ENCODE measurements around the gene CEP89.
"Not testable (repeated sequence)": the region's sequence is repeated elsewhere in the genome, so short reads cannot be mapped to it uniquely, and the experiment has no call there.

Gene CEP89

DNA sequence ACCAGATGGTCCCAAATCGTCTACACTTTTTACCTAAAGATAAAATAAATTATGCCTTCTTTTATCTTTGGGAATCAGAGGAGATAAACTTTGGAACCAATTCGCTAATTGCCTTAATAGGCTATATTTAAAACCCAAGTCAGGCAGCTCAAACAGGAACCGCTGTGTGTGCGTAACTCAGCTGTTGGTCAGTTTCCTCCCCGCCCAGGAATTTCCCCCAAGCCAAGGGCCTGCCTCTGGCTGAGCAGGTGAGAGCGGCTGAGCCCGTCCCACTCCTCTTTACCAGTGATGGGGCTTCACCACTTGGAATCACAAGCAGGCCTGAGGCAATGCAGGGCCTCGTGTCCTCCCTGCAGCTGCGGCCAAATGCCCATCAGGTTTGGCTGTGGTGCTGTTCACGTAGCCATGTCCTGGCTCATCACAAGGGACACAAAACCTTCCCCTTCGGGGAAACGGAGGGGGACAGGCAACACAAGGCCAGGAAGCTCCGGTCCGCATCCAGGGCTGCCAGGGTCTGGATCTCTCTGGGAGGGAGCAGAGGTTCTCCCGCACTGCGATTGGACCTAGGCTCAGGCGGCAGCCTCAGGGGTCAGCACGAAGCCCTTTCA is 101.7 kb downstream of the CEP89 start:
- DNase-seq (ENCODE audit: low read depth in 2 of 2) = no peak

DNA sequence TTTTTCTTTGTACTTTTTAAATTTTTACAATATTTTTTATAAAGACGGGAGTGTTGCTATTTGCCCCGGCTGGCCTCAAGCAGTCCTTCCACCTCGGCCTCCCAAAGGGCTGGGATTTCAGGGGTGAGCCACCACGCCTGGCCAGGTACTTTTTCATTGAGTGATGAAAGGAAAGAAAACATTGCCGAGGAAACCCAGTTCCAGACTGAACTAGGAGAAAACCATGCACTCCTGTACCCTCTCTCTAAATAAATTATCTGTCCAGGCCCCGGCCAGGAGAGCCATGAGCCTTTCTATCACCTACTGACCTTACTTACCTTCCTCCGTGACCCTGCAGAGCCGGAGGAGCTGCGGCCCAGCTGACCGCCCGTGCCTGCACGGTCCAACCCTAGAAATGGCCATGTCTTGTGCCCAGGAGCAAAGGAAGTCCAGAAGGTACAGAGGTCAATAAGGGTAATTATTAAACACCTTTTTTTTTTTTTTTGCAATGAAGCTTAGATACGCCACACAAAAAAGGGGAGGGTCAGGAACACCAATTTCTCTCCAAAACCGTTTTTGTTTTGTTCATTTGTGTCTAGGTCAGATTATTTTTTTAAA is 102.3 kb downstream of the CEP89 start, which contains the start of gene SLC7A9:
SLC7A9 (minus strand) TSS at position 399 of the 597 bp plus-strand sequence. CDS start 1,233 bp downstream, outside the sequence.
- DNase-seq (ENCODE audit: low read depth in 2 of 2) = no peak

DNA sequence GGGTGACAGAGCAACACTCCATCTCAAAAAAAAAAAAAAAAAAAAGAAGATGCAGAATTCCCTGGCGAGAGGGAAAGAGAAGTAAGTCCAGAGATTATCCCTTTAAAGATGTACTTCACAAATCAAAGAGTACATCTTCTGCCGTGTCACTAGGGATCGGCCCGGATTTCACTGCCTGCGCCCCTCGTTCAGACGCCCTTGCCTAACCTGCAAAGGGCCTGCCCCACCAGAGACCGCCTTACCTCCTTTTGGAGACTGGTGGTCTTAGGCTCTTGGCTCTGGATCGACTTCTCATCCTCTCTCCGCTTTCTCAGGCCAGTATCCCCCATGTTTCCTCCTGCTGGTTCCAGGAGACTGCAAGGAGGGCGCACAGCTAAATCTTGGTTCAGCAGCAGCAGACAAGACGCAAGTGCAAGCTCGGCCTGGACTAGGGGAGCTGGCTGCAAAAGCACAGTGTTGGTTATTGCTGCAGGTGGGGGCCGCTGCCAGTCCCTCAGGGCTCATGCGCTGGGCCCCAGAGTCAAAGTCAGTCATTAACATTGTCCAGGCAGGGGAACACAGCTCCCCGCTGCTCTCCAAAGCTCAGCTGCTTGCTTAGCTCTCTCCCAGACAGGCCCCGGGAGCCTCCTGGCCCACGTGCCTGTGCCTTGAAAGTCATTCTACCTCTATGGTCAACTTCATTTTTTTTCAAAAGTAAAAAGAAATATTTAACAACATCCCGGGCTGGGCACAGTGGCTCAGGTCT is 103.4 kb downstream of the CEP89 start:
- DNase-seq (ENCODE audit: low read depth in 2 of 2) = no peak

DNA sequence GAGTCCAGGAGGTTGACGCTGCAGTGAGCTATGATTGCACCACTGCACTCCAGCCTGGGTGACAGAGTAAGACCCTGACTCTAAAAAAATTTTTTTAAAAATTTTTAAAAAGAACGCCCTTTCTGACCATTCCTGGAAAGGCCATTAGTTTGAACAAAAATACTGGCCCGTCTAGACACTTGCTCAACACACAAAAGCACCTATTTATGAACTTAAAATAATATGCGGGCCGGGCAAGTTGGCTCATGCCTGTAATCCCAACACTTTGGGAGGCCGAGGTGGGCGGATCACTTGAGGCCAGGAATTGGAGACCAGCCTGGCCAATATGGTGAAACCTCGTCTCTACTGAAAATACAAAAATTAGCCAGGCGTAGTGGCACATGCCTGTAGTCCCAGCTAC is 104.3 kb downstream of the CEP89 start:
- DNase-seq (ENCODE audit: low read depth in 2 of 2) = not testable (repeated sequence)

DNA sequence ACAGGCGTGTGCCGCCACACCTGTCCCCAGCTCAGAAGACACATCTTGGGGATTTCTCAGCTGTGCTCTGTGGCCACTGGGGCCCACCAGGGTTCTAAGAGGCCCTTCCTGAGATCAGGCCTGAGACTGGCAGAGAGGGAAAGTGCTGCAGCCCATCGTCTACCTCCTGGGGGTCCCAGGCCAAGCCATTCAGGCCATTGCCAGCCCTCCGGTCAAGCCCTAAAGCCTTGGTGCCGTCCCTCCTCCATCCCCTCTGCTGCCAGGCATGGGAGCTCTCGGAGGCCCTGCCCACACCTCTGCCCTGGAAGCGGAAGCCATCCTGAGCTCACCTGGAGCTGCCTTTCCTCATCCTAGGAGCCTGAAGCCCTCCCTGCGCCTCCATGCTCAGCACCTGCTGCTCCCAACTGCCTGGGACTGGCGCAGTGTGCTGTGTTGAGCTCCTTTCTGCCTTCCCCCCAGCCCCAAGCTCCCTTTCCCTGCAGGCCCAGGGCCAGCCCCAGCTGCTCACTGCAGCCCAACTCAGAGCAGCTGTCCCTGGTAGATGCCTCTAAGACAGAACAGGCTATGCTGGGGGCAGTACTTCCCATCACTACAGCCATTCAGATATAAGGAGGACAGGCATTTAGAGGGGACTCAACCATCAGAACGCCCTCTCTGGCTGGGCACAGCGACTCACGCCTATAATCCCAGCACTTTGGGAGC is 105.0 kb downstream of the CEP89 start:
- DNase-seq (ENCODE audit: low read depth in 2 of 2) = no peak

DNA sequence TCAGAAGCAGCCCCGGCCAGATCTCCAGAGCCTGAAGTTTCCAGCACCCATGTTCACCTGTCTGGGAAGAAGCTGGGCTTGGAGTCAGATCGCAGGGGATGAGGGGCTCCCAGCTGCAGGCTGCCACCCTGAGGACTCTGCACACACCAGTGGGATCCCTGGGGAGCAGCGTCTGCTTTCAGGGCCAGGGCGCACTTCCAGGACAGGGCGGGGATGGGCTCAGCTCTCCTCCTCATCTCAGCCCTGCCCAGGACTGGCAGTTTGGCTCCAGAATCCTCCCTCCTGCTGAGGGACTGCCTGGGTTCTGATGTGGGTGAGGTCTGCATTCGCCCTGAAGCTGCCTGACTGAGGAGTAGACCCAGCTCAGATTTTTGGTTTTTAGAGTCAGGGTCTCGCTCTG is 105.7 kb downstream of the CEP89 start:
- no peak for DNase-seq (ENCODE audit: low read depth in 2 of 2)

DNA sequence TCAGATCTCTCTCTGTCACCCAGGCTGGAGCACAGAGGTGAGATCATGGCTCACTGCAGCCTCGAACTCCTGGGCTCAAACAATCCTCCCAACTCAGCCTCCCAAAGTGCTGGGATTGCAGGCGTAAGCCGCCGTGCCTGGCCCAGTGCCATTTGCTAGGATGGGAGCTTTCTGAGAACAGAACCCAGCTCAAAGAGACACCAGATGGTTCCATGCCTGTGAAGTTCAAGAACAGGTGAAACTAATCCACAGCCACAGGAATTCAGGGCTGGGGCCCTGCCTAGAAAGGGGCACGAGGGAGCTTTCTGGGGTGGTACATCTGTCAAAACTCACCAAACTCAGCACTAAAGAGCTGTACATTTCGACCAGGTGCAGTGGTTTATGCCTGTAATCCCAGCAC is 106.4 kb downstream of the CEP89 start:
- DNase-seq (ENCODE audit: low read depth in 2 of 2) = no peak

DNA sequence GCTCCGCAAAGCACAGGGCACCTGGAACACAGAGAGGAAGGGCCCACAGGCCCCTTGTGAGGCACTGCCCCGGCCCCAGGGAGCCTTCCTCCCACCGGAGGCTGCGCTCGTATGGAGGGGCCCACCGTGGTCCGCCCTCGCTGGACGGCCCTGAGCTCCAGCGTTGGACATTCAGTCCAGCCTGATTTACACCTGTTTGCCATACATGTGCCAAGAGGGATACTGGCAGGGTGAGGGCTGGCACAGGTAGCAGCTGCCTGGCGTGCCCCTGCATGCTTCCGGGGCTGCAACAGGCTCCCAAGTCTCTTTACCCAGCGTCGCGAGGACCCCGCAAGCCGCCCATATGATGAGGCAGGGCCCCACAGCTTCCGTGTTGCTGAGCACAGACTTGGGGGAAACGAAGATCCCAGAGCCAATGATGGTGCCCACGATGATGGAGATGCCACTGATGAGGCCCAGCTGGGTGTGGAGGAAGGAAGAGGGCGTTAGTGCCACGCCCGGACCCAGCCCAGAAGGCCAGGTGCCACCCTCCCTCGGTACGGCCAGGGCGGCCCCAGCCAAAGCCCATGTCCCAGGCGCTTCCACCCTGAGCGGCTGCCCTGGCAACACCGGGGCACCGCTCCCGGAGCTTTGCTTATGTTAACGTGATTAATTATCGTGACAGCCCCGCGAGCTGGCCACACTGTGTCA is 107.3 kb downstream of the CEP89 start:
- DNase-seq (ENCODE audit: low read depth in 2 of 2) = no peak

DNA sequence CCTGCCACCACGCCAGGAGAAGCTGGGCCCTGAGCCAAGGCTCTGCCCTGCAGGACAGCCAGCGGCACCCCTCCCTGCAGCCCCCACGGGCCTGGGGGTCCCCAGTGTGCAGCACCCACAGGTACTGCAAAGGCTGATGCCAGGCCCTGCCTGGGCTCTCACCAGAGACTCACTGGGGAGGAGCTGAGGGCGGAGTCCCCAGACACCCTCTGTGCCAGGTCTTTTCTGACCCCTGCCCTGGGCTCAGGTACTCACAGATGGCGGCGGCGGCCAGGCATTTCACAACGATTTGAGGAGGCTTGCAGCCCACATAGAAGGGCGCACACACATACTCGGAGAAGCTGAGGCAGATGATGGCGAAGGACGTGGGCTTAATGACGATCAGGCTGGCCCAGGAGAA is 107.9 kb downstream of the CEP89 start:
- no peak for DNase-seq (ENCODE audit: low read depth in 2 of 2)

DNA sequence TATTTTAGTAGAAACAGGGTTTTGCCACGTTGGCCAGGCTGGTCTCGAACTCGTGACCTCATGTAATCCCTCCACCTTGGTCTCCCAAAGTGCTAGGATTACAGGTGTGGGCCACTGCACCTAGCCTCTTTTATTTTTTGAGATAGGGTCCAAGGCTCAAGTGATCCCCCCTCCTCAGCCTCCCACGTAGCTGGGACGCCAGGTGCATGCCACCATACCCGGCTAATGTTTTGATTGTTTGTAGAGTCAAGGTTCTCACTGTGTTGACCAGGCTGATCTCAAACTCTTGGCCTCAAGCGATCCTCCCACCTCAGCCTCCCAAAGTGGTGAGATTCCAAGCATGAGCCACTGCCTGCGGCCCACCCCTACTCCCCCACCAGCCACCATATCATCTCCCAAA is 108.5 kb downstream of the CEP89 start:
- no peak for DNase-seq (ENCODE audit: low read depth in 2 of 2)

DNA sequence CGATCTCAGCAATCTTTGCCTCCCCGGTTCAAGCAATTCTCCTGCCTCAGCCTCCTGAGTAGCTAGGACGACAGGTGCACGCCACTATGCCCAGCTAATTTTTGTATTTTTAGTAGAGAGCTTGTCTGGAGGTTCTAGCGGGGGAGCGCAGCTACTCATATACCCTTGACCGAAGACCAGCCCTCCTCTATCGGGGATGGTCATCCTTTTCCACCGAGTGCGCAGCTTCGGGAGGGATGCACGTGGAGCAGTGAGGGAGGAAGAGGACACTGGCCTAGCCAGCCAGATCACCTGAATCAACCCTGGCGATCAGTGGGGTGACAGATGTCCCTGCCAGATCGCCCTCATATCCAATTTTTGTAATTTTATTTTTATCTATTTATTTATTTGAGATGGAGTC is 109.0 kb downstream of the CEP89 start:
- DNase-seq (ENCODE audit: low read depth in 2 of 2) = no peak

DNA sequence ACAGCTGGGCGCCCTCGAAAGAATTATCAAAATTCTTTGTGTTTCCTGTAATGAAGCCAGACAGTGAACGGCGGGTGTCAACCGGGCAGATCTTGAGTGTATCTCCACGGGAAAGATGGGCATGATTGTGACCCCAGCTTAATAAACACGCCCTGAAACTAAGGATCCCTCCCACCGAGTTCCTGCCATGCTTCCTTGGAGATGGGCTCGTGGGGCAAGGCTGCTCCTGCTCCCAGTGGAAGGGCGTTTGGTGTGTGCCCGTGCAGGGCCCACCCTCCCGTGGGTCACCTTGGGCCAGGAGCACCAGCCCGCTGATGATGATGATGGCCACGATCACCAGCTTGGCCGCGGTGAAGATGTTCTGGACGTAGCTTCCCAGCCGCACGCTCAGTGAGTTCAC is 109.6 kb downstream of the CEP89 start:
- no peak for DNase-seq (ENCODE audit: low read depth in 2 of 2)

DNA sequence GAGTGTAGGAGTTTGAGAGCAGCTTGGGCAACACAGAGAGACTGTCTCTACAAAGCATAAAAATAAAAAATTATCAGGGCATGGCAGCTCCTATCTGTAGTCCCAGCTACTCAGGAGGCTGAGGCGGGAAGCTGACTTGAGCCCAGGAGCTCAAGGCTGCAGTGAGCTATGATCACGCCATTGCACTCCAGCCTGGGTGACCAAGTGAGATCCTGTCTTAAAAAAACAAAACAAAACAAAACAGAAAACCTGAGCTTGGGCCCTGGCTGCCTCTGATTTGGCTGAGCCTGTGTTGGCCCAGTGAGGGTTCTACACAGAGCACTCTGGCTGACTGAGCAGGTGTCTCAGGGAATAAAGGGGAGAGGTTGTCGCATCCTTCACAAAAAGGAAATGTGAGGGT is 110.2 kb downstream of the CEP89 start:
- DNase-seq (ENCODE audit: low read depth in 2 of 2) = no peak

DNA sequence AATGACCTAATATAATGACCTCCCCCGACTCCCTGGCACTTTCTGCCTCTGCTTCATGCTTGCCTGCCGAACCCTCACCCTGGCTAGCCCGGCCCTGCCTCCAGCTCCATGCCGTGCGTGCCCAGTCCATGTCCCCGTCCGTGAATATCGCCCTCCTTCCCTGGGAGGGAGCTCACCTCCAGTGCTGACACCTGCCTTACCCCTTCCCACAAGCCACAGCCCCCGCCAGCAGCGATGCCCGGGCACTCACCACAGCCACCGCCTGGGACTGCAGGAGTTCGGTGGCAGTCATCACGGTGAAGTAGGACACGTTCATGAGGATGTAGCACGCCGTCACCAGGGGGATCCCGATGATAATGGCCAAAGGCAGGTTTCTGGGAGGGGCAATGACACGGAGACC is 112.2 kb downstream of the CEP89 start:
- no peak for DNase-seq (ENCODE audit: low read depth in 2 of 2)

DNA sequence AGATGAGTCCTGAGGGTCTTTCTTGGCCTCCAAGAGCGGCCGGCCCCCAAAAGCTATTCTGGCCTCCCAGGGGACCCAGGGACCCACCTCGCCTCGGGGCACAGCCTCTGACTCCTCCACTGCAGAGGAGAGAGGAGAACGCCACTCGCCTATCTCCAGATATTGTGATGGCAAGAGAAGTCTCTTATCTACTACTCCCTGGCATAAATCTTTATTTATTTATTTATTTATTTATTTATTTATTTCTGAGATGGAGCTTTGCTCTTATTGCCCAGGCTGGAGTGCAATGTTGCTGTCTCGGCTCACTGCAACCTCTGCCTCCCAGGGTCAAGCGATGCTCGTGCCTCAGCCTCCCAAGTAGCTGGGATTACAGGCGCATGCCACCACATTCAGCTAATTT is 113.2 kb downstream of the CEP89 start:
- no peak for DNase-seq (ENCODE audit: low read depth in 2 of 2)

DNA sequence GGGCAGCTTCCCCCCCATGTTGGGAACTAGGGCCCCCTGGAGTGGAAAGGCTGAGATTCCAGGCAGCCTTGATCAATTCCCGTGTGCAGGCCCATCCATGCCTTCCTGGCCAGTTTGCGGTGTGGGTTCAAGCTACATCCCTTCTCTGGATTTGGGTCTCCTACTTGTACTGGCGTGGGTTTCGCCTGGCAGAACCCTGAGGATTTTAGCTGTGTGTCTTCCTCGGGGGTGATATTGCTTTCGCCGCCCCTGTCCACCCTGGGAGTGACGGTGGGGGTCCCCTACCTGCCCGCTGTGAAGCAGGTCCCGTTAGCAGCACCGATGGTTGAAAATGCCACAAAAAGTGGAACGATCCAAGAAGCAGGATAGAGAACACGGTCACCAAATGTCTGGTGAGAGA is 113.6 kb downstream of the CEP89 start:
- no peak for DNase-seq (ENCODE audit: low read depth in 2 of 2)

DNA sequence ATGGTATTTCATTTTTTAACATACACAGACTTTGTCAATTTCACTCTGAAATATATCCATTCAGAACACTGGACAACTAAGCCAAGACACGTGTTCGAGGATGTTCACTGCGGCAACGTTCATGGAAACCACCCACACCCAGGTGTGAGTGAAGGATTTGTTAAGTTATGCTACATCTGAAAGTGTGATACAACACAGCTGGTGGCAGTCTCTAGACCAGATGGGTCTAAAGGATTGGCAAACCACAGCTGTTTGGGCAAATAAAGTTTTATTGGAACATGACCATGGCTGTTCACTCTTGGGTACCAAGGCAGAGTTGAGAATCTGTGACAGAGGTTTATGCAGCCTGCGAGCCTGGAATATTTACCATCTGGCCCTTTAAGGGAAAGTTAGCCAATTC is 114.2 kb downstream of the CEP89 start:
- no peak for DNase-seq (ENCODE audit: low read depth in 2 of 2)

DNA sequence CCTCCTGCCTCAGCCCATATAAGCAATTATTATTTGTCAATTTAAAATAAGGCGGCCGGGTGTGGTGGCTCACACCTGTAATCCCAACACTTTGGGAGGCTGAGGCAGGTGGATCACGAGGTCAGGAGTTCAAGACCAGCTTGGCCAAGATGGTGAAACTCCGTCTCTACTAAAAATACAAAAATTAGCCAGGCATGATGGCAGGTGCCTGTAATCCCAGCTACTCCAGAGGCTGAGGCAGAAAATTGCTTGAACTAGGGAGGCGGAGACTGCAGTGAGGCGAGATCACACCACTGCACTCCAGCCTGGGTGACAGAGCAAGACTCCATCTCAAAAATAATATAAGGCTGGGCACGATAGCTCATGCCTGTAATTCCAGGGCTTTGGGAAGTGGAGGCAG is 114.9 kb downstream of the CEP89 start:
- not testable (repeated sequence) for DNase-seq (ENCODE audit: low read depth in 2 of 2)

DNA sequence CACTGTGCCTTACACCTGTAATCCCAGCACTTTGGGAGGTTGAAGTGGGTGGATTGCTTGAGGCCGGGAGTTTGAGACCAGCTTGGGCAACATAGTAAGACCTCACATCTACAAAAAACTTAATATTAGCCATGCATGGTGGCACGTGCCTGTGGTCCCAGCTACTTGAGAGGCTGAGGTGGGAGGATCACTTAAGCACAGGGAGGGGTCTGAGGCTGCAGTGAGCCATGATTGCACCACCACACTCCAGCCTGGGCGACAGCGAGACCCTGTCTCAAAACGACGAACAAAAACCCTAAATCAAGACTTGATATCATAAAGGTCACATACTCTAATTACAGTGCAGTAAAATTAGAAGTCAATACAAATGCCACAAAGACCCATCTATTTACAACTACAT is 119.5 kb downstream of the CEP89 start:
- no peak for DNase-seq (ENCODE audit: low read depth in 2 of 2)

DNA sequence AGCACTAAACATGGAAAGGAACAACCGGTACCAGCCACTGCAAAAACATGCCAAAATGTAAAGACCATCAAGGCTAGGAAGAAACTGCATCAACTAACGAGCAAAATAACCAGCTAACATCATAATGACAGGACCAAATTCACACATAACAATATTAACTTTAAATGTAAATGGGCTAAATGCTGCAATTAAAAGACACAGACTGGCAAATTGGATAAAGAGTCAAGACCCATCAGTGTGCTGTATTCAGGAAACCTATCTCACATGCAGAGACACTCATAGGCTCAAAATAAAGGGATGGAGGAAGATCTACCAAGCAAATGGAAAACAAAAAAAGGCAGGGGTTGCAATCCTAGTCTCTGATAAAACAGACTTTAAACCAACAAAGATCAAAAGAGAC is 123.7 kb downstream of the CEP89 start:
- not testable (repeated sequence) for DNase-seq (ENCODE audit: low read depth in 2 of 2)

DNA sequence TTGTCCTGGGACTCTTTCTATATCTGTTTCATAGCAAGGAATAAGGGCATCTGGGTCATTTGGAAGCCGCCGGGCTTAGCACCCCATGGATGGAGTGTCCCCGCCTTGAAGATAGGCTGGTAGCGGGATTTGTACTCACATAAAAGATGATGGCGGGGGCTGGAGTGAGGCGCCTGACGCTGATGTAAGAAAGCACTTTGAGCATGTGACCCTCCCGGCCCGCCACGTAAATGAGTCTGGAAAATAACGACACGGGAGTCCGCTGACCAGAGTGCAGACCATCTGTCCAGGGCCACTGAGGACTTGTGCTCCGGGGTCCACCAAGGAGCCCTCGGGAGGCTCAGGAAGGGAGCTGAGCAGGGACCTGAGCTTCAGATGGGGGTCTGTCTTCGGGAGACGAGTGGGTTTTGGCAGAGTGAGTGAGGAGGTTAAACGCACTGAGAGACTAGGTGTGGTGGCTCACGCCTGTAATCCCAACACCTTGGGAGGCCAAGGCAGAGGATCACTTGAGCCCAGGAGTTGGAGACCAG is 128.0 kb downstream of the CEP89 start:
- no peak for DNase-seq (ENCODE audit: low read depth in 2 of 2)

DNA sequence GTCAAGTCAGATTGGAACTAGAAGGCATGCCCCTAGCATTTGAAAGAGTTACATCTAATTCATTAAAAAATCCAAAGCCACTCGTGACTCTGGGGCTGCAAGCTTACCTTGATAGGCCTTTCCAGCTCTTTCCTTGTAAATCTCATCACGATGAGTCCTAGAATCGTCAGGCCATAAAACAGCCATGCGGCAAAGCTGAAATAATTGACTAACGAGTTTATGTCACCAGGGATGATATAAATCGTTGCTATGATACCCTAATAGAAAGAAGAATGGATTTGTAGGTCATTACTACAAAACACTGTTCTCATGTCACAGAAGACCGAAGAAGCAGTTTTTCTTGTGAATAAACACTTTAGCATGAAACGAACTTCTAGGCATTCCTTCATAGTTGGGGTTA is 129.7 kb downstream of the CEP89 start:
- DNase-seq (ENCODE audit: low read depth in 2 of 2) = no peak
